Right kidney (tissue), 1 donor: ENCODE results near the gene MYPN.
"Not testable (repeated sequence)": the region's sequence is repeated elsewhere in the genome, so short reads cannot be mapped to it uniquely, and the experiment has no call there.

Experiments used
- DNase-seq: peaks from one replicate; pipeline ENCODE4 v3.0.0-alpha.2; 2016

The MYPN gene

GRCh38 chr10:68172324-68172723 is 63.0 kb downstream of the MYPN start:
- no peak for DNase-seq

GRCh38 chr10:68175949-68176348 is 66.7 kb downstream of the MYPN start:
- DNase-seq: no peak

- no peak for DNase-seq
Measured at GRCh38 chr10:68176797-68177196, 67.5 kb downstream of the MYPN start.

- DNase-seq: no peak
Measured at GRCh38 chr10:68178592-68178991, 69.3 kb downstream of the MYPN start.

- DNase-seq: no peak
Measured at GRCh38 chr10:68179016-68179415, 69.7 kb downstream of the MYPN start.

- DNase-seq: no peak
Measured at GRCh38 chr10:68180490-68180889, 71.2 kb downstream of the MYPN start.

GRCh38 chr10:68184546-68184945 is 75.3 kb downstream of the MYPN start:
- no peak for DNase-seq

GRCh38 chr10:68185085-68185484 is 75.8 kb downstream of the MYPN start:
- DNase-seq: no peak

- DNase-seq: no peak
Measured at GRCh38 chr10:68188835-68189234, 79.5 kb downstream of the MYPN start.

- no peak for DNase-seq
Measured at GRCh38 chr10:68192113-68192512, 82.8 kb downstream of the MYPN start.

- no peak for DNase-seq
Measured at GRCh38 chr10:68194290-68194689, 85.0 kb downstream of the MYPN start.

- not testable (repeated sequence) for DNase-seq
Measured at GRCh38 chr10:68195776-68196175, 86.5 kb downstream of the MYPN start.

GRCh38 chr10:68196701-68197100 is 87.4 kb downstream of the MYPN start:
- DNase-seq: no peak

- DNase-seq: no peak
Measured at GRCh38 chr10:68202960-68203353, 93.7 kb downstream of the MYPN start.

GRCh38 chr10:68208424-68209042 is 99.2 kb downstream of the MYPN start:
- peak; percentile 31 for DNase-seq

- no peak for DNase-seq
Measured at GRCh38 chr10:68211669-68212068, 102.4 kb downstream of the MYPN start.

GRCh38 chr10:68212721-68213352 is 103.5 kb downstream of the MYPN start:
- peak; percentile 7 for DNase-seq

- no peak for DNase-seq
Measured at GRCh38 chr10:68218786-68219185, 109.5 kb downstream of the MYPN start.

- no peak for DNase-seq
Measured at GRCh38 chr10:68221196-68221595, 111.9 kb downstream of the MYPN start.

- no peak for DNase-seq
Measured at GRCh38 chr10:68222391-68222790, 113.1 kb downstream of the MYPN start.

GRCh38 chr10:68223535-68224165 is 114.4 kb downstream of the MYPN start:
- DNase-seq: no peak

- DNase-seq: no peak
Measured at GRCh38 chr10:68224810-68225209, 115.5 kb downstream of the MYPN start.

- no peak for DNase-seq
Measured at GRCh38 chr10:68230268-68230667, 121.0 kb downstream of the MYPN start.
